HCT116 (cell line): ENCODE data around the gene GRAMD1C. TPM values are rescaled to one million over a fixed set of nuclear protein-coding genes. Genes with fewer than 3 reads are reported as not detected.

Experiments used
- ATAC-seq: fragments of 200-7000 bp; cut with Tn5 transposase; 2 replicates; pipeline ENCODE4 v1.9.1; 2020; ENCODE audit warnings: mild to moderate bottlenecking, moderate library complexity
- BruUV-seq: library from RNA; stranded (reverse); fragments of 400-500 nt; replicated peaks from 2 replicates; lab custom pipeline; 2021; lab: Mats Ljungman, UMichigan
- CTCF ChIA-PET: fragments of 300-600 bp; sonication (Branson Sonifier 250); formaldehyde crosslinking; loops from one replicate; lab custom pipeline; 2021; ENCODE audit warnings: antibody characterized with exemption; lab: Charles Lee
- POLR2A ChIA-PET: fragments of 300-600, 350-600 bp; sonication (Branson Sonifier 250); formaldehyde crosslinking; loops from one replicate; lab custom pipeline; 2021; ENCODE audit warnings: antibody characterized with exemption; lab: Charles Lee
- RAD21 ChIA-PET, 2 experiments: fragments of 300-600 bp; sonication (Branson Sonifier 250); formaldehyde crosslinking; loops; one replicate each; lab custom pipeline; 2023; ENCODE audit warnings: low total read pairs in 2 of 2; ENCODE audit not compliant: uncharacterized antibody in 2 of 2, unreplicated experiment in 2 of 2, low non-redundant PET in 1 of 2; lab: Charles Lee
- DNase-seq: peaks from one replicate; pipeline ENCODE4 v3.0.0-alpha.2; 2010; ENCODE audit warnings: low read depth, low spot score
- H2AFZ ChIP-seq: fragments of 200-600 bp; shearing (Covaris generic), sonication (generic); 2 replicates; pipeline ENCODE4 v1.6.1; 2017; ENCODE audit warnings: low read depth, mixed run types, mixed read lengths, antibody characterized with exemption, low read length; ENCODE audit not compliant: poor library complexity, severe bottlenecking
- H3K27ac ChIP-seq: 2 replicates; pipeline ENCODE4 v1.5.1; 2012; ENCODE audit warnings: low read depth, low read length
- H3K27me3 ChIP-seq: fragments of 200-600 bp; sonication (generic); 2 replicates; pipeline ENCODE4 v1.6.1; 2016; ENCODE audit warnings: mixed run types, low read length, mixed read lengths; ENCODE audit not compliant: insufficient read depth
- H3K36me3 ChIP-seq, 2 experiments: fragments of 200-500 bp in 1 of 2; fragments of 200-600 bp in 1 of 2; sonication (Bioruptor generic) in 1 of 2; sonication (generic) in 1 of 2; 2 replicates each; pipeline versions ENCODE4 v1.5.1 to v1.6.1; 2014 to 2016; ENCODE audit warnings: low read length in 2 of 2, inconsistent platforms in 1 of 2, mixed read lengths in 1 of 2, mixed run types in 1 of 2; ENCODE audit not compliant: insufficient read depth in 2 of 2, control insufficient read depth in 1 of 2
- H3K4me1 ChIP-seq, 2 experiments: fragments of 200-600 bp in 1 of 2; sonication (generic) in 1 of 2; 2 replicates each; pipeline versions ENCODE4 v1.5.1 to v1.6.1; 2012 to 2017; ENCODE audit warnings: low read length in 2 of 2, inconsistent platforms in 1 of 2, mild to moderate bottlenecking in 1 of 2, mixed read lengths in 1 of 2, mixed run types in 1 of 2, moderate library complexity in 1 of 2; ENCODE audit not compliant: insufficient read depth in 2 of 2, control insufficient read depth in 1 of 2
- H3K4me2 ChIP-seq: fragments of 200-600 bp; sonication (generic); 2 replicates; pipeline ENCODE4 v1.6.1; 2017; ENCODE audit warnings: mixed run types, low read length, mixed read lengths
- H3K4me3 ChIP-seq, 2 experiments: fragments of 200-600 bp in 1 of 2; sonication (generic) in 1 of 2; replicated peaks in 1 of 2; 2 replicates each; pipeline ENCODE4 v1.5.1; 2011 to 2016; ENCODE audit warnings: low read length in 2 of 2, control low read depth in 1 of 2, low read depth in 1 of 2, mild to moderate bottlenecking in 1 of 2, mixed read lengths in 1 of 2, mixed run types in 1 of 2
- H3K79me2 ChIP-seq: fragments of 200-600 bp; sonication (generic); 2 replicates; pipeline ENCODE4 v1.6.1; 2017; ENCODE audit warnings: mild to moderate bottlenecking, mixed run types, low read length, moderate library complexity, mixed read lengths; ENCODE audit not compliant: insufficient read depth
- H3K9ac ChIP-seq: fragments of 200-600 bp; sonication (generic); 2 replicates; pipeline ENCODE4 v1.6.1; 2016; ENCODE audit warnings: low read length, mixed read lengths
- H3K9me2 ChIP-seq: fragments of 200-600 bp; sonication (generic), shearing (Covaris generic); 2 replicates; pipeline ENCODE4 v1.6.1; 2017; ENCODE audit warnings: mixed run types, mild to moderate bottlenecking, moderate library complexity; ENCODE audit not compliant: insufficient read depth
- H3K9me3 ChIP-seq, 2 experiments: fragments of 200-500 bp in 1 of 2; fragments of 200-600 bp in 1 of 2; sonication (Bioruptor generic) in 1 of 2; sonication (generic) in 1 of 2; 2 replicates each; pipeline ENCODE4 v1.6.1; 2014 to 2017; ENCODE audit warnings: low read length in 2 of 2, mixed read lengths in 2 of 2, inconsistent platforms in 1 of 2, low read depth in 1 of 2, mild to moderate bottlenecking in 1 of 2, mixed run types in 1 of 2, moderate library complexity in 1 of 2; ENCODE audit not compliant: control insufficient read depth in 1 of 2, insufficient read depth in 1 of 2
- H4K20me1 ChIP-seq: fragments of 200-600 bp; sonication (generic), shearing (Covaris generic); 2 replicates; pipeline ENCODE4 v1.6.1; 2017; ENCODE audit warnings: mixed run types, mild to moderate bottlenecking, moderate library complexity; ENCODE audit not compliant: insufficient read depth
- CEBPB ChIP-seq: IDR thresholded peaks from 2 replicates; pipeline ENCODE4 v1.6.1; 2012; ENCODE audit warnings: low read depth
- EGR1 ChIP-seq: IDR thresholded peaks from 2 replicates; pipeline ENCODE4 v1.6.1; 2012; ENCODE audit warnings: low read depth
- EZH2 ChIP-seq: fragments of 200-600 bp; sonication (generic); IDR thresholded peaks from 2 replicates; pipeline ENCODE4 v1.6.1; 2017; ENCODE audit warnings: antibody characterized with exemption, mixed run types
- FOSL1 ChIP-seq: IDR thresholded peaks from 2 replicates; pipeline ENCODE4 v1.6.1; 2012; ENCODE audit warnings: low read depth
- JUND ChIP-seq: IDR thresholded peaks from 2 replicates; pipeline ENCODE4 v1.6.1; 2012
- POLR2A ChIP-seq: IDR thresholded peaks from 2 replicates; pipeline ENCODE4 v1.7.0; 2011; ENCODE audit warnings: borderline replicate concordance; ENCODE audit not compliant: insufficient read depth, insufficient read length; ENCODE audit errors: extremely low read depth
- POLR2AphosphoS5 ChIP-seq: IDR thresholded peaks from 2 replicates; pipeline ENCODE4 v1.6.1; 2011; ENCODE audit warnings: mild to moderate bottlenecking, low read depth, low read length, moderate library complexity
- RAD21 ChIP-seq: IDR thresholded peaks from 2 replicates; pipeline ENCODE4 v1.6.1; 2012; ENCODE audit warnings: low read depth, mild to moderate bottlenecking
- SIN3A ChIP-seq: IDR thresholded peaks from 2 replicates; pipeline ENCODE4 v1.6.1; 2012; ENCODE audit warnings: low read depth
- SP1 ChIP-seq: IDR thresholded peaks from 2 replicates; pipeline ENCODE4 v1.6.1; 2012; ENCODE audit warnings: low read depth
- SRF ChIP-seq: IDR thresholded peaks from 2 replicates; pipeline ENCODE4 v1.6.1; 2012; ENCODE audit warnings: low read depth
- TCF7L2 ChIP-seq: IDR thresholded peaks from 2 replicates; pipeline ENCODE4 v1.7.0; 2011; ENCODE audit warnings: borderline replicate concordance, inconsistent platforms; ENCODE audit not compliant: insufficient read depth, insufficient read length; ENCODE audit errors: extremely low read depth
- YY1 ChIP-seq: IDR thresholded peaks from 2 replicates; pipeline ENCODE4 v1.6.1; 2011; ENCODE audit warnings: low read length, low read depth, moderate library complexity, mild to moderate bottlenecking; ENCODE audit not compliant: insufficient replicate concordance; ENCODE audit errors: extremely low read depth
- ZFX ChIP-seq: fragments of 450-650 bp; IDR thresholded peaks from 2 replicates; pipeline ENCODE4 v1.6.1; 2017
- ZNF274 ChIP-seq: fragments of 200-500 bp; sonication (Bioruptor generic); IDR thresholded peaks from 2 replicates; pipeline ENCODE4 v1.6.1; 2014; ENCODE audit warnings: mild to moderate bottlenecking, low read depth, low read length, inconsistent platforms
- intact Hi-C: fragments of 100-400 bp; cut with micrococcal nuclease; formaldehyde crosslinking; loops from 2 replicates; pipeline ENCODE4 v1.10.0; 2022
- total RNA-seq: library from RNA; stranded (reverse); gene quantifications from one replicate; pipeline ENCODE4 v1.2.1, GENCODE V29; 2021; ENCODE audit not compliant: unreplicated experiment
- TF ChIP-seq, protein P1 (sequence below): IDR thresholded peaks from 2 replicates; pipeline ENCODE4 v1.6.1; 2012
- TF ChIP-seq, protein P2 (sequence below): IDR thresholded peaks from 2 replicates; pipeline ENCODE4 v1.6.1; 2012
- TF ChIP-seq, protein P3 (sequence below), 3 experiments: fragments of 200-600 bp in 1 of 3; sonication (generic) in 1 of 3; IDR thresholded peaks in 2 of 3; conservative IDR thresholded peaks in 1 of 3; 2 replicates each; pipeline ENCODE4 v1.5.1; 2012 to 2017; ENCODE audit warnings: low read depth in 2 of 3, low read length in 2 of 3, antibody characterized with exemption in 1 of 3, borderline replicate concordance in 1 of 3, control low read depth in 1 of 3, mild to moderate bottlenecking in 1 of 3, mixed read lengths in 1 of 3, mixed run types in 1 of 3, moderate library complexity in 1 of 3; ENCODE audit not compliant: insufficient read depth in 1 of 3

Gene GRAMD1C
- total RNA-seq, 1 experiment from 2014 or later = 7.9 TPM

DNA sequence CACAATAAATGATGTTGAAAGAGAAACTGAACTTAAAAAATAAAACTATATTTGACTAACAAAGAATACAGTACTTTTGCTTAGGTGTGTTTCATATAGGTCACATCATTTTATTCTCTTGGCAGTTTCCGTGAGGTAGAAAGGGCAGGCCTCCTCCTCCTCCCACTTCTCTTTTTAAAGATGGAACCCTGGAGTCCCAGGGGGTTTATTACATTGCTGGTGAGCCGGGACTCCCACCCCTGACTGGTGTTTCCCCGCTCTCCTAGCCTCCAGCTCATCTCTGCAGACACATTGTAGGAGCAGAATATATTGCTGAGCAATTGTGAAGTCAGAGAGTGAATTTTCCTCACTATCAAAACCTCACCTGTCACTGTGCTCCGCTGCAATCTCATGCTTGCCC, 139.2 kb downstream of the GRAMD1C start:
- no peaks in the 10 kb centered on the region for H4K20me1 ChIP-seq
- peaks cover 0 to 3% of the 10 kb centered on the region in 2 experiments; a peak in 2 of 4 replicates for H3K9me3 ChIP-seq
- TF ChIP-seq, protein P1, sequence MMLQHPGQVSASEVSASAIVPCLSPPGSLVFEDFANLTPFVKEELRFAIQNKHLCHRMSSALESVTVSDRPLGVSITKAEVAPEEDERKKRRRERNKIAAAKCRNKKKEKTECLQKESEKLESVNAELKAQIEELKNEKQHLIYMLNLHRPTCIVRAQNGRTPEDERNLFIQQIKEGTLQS = no peak
- TF ChIP-seq JUND (no peak), POLR2A (no peak), YY1 (no peak), RAD21 (no peak), TCF7L2 (no peak), CEBPB (no peak), SP1 (no peak), ZFX (no peak), FOSL1 (no peak), ZNF274 (no peak), EGR1 (no peak), SIN3A (no peak), EZH2 (no peak)
- H3K4me3 ChIP-seq = no peak overlapping the region
- CTCF ChIA-PET = no interaction called here
- H3K4me1 ChIP-seq = no peaks in the 10 kb centered on the region
- intact Hi-C loops = no loop called here
- ATAC-seq (no peak), DNase-seq (no peak)
- 0 out of 4 replicates have a peak, but pooled peaks cover 0 to 7% of the 10 kb centered on the region in 2 experiments for H3K36me3 ChIP-seq
- no peak overlapping the region for H3K9ac ChIP-seq
- H3K9me2 ChIP-seq = no peaks in the 10 kb centered on the region
- H3K4me2 ChIP-seq = no peak overlapping the region
- RAD21 ChIA-PET = no interaction called here
- no TSS peak for BruUV-seq
- H2AFZ ChIP-seq = no peak overlapping the region
- no peaks in the 10 kb centered on the region for H3K27me3 ChIP-seq
- no peak overlapping the region for H3K27ac ChIP-seq
- POLR2A ChIA-PET = no interaction called here
- H3K79me2 ChIP-seq = no peaks in the 10 kb centered on the region

DNA sequence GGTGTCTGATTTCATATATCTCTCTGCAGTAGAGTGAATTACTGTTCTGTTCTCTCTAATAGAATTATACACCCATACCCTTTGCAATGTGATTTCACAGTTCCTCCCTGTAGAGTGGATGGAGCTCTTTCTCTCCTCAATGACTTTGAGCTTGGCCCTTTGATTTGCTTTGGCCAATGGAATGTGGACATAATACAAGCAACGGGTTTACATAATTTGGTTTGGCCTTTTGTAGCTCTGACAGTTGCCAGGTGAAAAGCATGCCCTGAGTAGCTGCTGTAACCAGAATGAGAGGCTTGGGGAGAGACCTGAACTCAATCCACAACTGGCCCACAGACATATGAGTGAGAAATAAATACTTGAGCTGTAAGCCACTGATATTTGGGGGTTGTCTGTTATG, 141.3 kb downstream of the GRAMD1C start:
- CTCF ChIA-PET = no interaction called here
- ATAC-seq = no peak

More for the DNA sequence above, 141.3 kb downstream of the GRAMD1C start:
- RAD21 ChIA-PET = no interaction called here
- Histone ChIP-seq H3K9me3 (no peaks in the 10 kb centered on the region), H3K27me3 (no peaks in the 10 kb centered on the region), H3K27ac (no peak overlapping the region), H2AFZ (no peak overlapping the region), H3K9me2 (no peaks in the 10 kb centered on the region), H3K4me2 (no peak overlapping the region), H3K4me1 (no peaks in the 10 kb centered on the region), H3K4me3 (no peak overlapping the region), H4K20me1 (no peaks in the 10 kb centered on the region), H3K9ac (no peak overlapping the region), H3K79me2 (no peaks in the 10 kb centered on the region), H3K36me3 (0 out of 4 replicates have a peak, but pooled peaks cover 0 to 7% of the 10 kb centered on the region in 2 experiments)
- BruUV-seq = no TSS peak
- TF ChIP-seq, protein P2, sequence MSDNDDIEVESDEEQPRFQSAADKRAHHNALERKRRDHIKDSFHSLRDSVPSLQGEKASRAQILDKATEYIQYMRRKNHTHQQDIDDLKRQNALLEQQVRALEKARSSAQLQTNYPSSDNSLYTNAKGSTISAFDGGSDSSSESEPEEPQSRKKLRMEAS = no peak
- TF ChIP-seq SIN3A (no peak), SRF (no peak), POLR2AphosphoS5 (no peak)
- TF ChIP-seq, protein P1 = no peak
- TF ChIP-seq, protein P3, sequence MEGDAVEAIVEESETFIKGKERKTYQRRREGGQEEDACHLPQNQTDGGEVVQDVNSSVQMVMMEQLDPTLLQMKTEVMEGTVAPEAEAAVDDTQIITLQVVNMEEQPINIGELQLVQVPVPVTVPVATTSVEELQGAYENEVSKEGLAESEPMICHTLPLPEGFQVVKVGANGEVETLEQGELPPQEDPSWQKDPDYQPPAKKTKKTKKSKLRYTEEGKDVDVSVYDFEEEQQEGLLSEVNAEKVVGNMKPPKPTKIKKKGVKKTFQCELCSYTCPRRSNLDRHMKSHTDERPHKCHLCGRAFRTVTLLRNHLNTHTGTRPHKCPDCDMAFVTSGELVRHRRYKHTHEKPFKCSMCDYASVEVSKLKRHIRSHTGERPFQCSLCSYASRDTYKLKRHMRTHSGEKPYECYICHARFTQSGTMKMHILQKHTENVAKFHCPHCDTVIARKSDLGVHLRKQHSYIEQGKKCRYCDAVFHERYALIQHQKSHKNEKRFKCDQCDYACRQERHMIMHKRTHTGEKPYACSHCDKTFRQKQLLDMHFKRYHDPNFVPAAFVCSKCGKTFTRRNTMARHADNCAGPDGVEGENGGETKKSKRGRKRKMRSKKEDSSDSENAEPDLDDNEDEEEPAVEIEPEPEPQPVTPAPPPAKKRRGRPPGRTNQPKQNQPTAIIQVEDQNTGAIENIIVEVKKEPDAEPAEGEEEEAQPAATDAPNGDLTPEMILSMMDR (IDR thresholded peaks at IDR 0.05 in 2 of 3, conservative IDR thresholded peaks at IDR 0.05 in 1 of 3; ENCODE audit: borderline replicate concordance in 1 of 3, insufficient read depth in 1 of 3, low read depth in 2 of 3, low read length in 2 of 3) = no peak
- no peak for DNase-seq
- POLR2A ChIA-PET = no interaction called here
- intact Hi-C loops = no loop called here
